ENCODE measurements around the gene RBM23. TPM values are rescaled to one million over a fixed set of nuclear protein-coding genes. Genes with fewer than 3 reads are reported as not detected.

The RBM23 gene
- total RNA-seq, 1 donor from 2014 or later: 52.4 TPM

GRCh38 chr14:22846811-22847307, 72.1 kb downstream of the RBM23 start:
- Mint-ChIP-seq H3K27ac (ENCODE audit: unreplicated experiment) (no peak overlapping the region), H3K27me3 (ENCODE audit: unreplicated experiment) (peaks cover 16% of the 10 kb centered on the region), H3K36me3 (ENCODE audit: low read depth, unreplicated experiment) (peaks cover 43% of the 10 kb centered on the region), H3K4me3 (ENCODE audit: unreplicated experiment) (no peak overlapping the region), H3K4me1 (ENCODE audit: unreplicated experiment) (peaks cover 55% of the 10 kb centered on the region), H3K9me3 (ENCODE audit: unreplicated experiment) (no peaks in the 10 kb centered on the region)
- TF ChIP-seq, protein P1, sequence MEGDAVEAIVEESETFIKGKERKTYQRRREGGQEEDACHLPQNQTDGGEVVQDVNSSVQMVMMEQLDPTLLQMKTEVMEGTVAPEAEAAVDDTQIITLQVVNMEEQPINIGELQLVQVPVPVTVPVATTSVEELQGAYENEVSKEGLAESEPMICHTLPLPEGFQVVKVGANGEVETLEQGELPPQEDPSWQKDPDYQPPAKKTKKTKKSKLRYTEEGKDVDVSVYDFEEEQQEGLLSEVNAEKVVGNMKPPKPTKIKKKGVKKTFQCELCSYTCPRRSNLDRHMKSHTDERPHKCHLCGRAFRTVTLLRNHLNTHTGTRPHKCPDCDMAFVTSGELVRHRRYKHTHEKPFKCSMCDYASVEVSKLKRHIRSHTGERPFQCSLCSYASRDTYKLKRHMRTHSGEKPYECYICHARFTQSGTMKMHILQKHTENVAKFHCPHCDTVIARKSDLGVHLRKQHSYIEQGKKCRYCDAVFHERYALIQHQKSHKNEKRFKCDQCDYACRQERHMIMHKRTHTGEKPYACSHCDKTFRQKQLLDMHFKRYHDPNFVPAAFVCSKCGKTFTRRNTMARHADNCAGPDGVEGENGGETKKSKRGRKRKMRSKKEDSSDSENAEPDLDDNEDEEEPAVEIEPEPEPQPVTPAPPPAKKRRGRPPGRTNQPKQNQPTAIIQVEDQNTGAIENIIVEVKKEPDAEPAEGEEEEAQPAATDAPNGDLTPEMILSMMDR (IDR thresholded peaks at IDR 0.05; ENCODE audit: unreplicated experiment): no peak
- DNase-seq (ENCODE audit: low spot score): no peak

DNA sequence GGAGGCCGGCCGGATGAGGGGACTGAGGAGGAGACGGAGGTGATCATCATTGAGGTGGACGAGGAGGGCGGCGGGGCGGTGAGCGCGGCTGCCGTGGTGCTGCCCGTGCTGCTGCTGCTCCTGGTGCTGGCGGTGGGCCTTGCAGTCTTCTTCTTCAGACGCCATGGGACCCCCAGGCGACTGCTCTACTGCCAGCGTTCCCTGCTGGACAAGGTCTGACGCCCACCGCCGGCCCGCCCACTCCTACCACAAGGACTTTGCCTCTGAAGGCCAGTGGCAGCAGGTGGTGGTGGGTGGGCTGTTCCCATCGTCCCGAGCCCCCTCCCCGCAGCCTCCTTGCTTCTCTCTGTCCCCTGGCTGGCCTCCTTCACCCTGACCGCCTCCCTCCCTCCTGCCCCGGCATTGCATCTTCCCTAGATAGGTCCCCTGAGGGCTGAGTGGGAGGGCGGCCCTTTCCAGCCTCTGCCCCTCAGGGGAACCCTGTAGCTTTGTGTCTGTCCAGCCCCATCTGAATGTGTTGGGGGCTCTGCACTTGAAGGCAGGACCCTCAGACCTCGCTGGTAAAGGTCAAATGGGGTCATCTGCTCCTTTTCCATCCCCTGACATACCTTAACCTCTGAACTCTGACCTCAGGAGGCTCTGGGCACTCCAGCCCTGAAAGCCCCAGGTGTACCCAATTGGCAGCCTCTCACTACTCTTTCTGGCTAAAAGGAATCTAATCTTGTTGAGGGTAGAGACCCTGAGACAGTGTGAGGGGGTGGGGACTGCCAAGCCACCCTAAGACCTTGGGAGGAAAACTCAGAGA, 72.9 kb downstream of the RBM23 start:
- TF ChIP-seq, protein P1 (IDR thresholded peaks at IDR 0.05; ENCODE audit: unreplicated experiment): no peak
- no peak for DNase-seq (ENCODE audit: low spot score)

DNA sequence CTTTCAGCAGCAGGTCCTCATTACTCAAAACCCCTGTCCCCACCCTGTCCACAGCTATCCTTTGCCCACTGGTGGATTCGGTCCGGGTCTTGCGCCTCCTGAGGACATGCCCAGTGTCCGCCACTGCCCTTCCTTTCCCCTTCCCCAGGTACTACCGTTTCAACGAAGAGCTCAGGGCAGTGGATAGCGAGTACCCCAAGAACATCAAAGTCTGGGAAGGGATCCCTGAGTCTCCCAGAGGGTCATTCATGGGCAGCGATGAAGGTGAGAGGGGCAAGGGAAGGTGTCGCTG, 73.9 kb downstream of the RBM23 start:
- Mint-ChIP-seq H3K4me3 (ENCODE audit: unreplicated experiment) (no peak overlapping the region), H3K27me3 (ENCODE audit: unreplicated experiment) (peaks cover 16% of the 10 kb centered on the region), H3K27ac (ENCODE audit: unreplicated experiment) (no peak overlapping the region), H3K9me3 (ENCODE audit: unreplicated experiment) (no peaks in the 10 kb centered on the region), H3K36me3 (ENCODE audit: low read depth, unreplicated experiment) (peaks cover 53% of the 10 kb centered on the region), H3K4me1 (ENCODE audit: unreplicated experiment) (peaks cover 57% of the 10 kb centered on the region)
- no peak for DNase-seq (ENCODE audit: low spot score)
- TF ChIP-seq, protein P1 (IDR thresholded peaks at IDR 0.05; ENCODE audit: unreplicated experiment): no peak

More for the DNA sequence above, 72.9 kb downstream of the RBM23 start:
- Mint-ChIP-seq H3K27me3 (ENCODE audit: unreplicated experiment) (peaks cover 16% of the 10 kb centered on the region), H3K4me1 (ENCODE audit: unreplicated experiment) (peaks cover 52% of the 10 kb centered on the region), H3K4me3 (ENCODE audit: unreplicated experiment) (no peak overlapping the region), H3K27ac (ENCODE audit: unreplicated experiment) (peak overlapping the region; percentile 31), H3K36me3 (ENCODE audit: low read depth, unreplicated experiment) (peaks cover 49% of the 10 kb centered on the region), H3K9me3 (ENCODE audit: unreplicated experiment) (no peaks in the 10 kb centered on the region)

- peaks cover 53% of the 10 kb centered on the region for H3K36me3 Mint-ChIP-seq (ENCODE audit: low read depth, unreplicated experiment)
- no peak for DNase-seq (ENCODE audit: low spot score)
- no peaks in the 10 kb centered on the region for H3K9me3 Mint-ChIP-seq (ENCODE audit: unreplicated experiment)
- peaks cover 62% of the 10 kb centered on the region for H3K4me1 Mint-ChIP-seq (ENCODE audit: unreplicated experiment)
- TF ChIP-seq, protein P1 (IDR thresholded peaks at IDR 0.05; ENCODE audit: unreplicated experiment): no peak
- H3K27ac Mint-ChIP-seq (ENCODE audit: unreplicated experiment): no peak overlapping the region
- H3K4me3 Mint-ChIP-seq (ENCODE audit: unreplicated experiment): no peak overlapping the region
- H3K27me3 Mint-ChIP-seq (ENCODE audit: unreplicated experiment): peaks cover 15% of the 10 kb centered on the region
These were observed 74.5 kb downstream of the RBM23 start for GRCh38 chr14:22844221-22845102.

Other genes with a start within 250 kb of the RBM23 start
- 168 TPM for gene OXA1L, start 152.5 kb downstream of the RBM23 start, total RNA-seq (ENCODE audit: unreplicated experiment)
- gene SLC7A7, start 103.7 kb downstream of the RBM23 start, total RNA-seq (ENCODE audit: unreplicated experiment): 15.0 TPM
- 126 TPM for gene MRPL52, start 89.3 kb downstream of the RBM23 start, total RNA-seq (ENCODE audit: unreplicated experiment)
- 819 TPM for gene MMP14, start 82.6 kb downstream of the RBM23 start, total RNA-seq (ENCODE audit: unreplicated experiment)
- 105 TPM for gene LRP10, start 47.4 kb downstream of the RBM23 start, total RNA-seq (ENCODE audit: unreplicated experiment)
- gene REM2, start 35.9 kb downstream of the RBM23 start, total RNA-seq (ENCODE audit: unreplicated experiment): 0.36 TPM
- 57.9 TPM for gene PRMT5, start 10.2 kb upstream of the RBM23 start, total RNA-seq (ENCODE audit: unreplicated experiment)
- gene HAUS4, start 37.9 kb upstream of the RBM23 start, total RNA-seq (ENCODE audit: unreplicated experiment): 35.5 TPM
- gene AJUBA, start 63.4 kb upstream of the RBM23 start, total RNA-seq (ENCODE audit: unreplicated experiment): 7.2 TPM
- 9.0 TPM for gene C14orf93, start 91.0 kb upstream of the RBM23 start, total RNA-seq (ENCODE audit: unreplicated experiment)
- 177 TPM for gene PSMB5, start 115.8 kb upstream of the RBM23 start, total RNA-seq (ENCODE audit: unreplicated experiment)
- gene PSMB11, start 123.1 kb upstream of the RBM23 start, total RNA-seq (ENCODE audit: unreplicated experiment): not detected
- gene CDH24, start 138.4 kb upstream of the RBM23 start, total RNA-seq (ENCODE audit: unreplicated experiment): 13.6 TPM
- 226 TPM for gene ACIN1, start 176.0 kb upstream of the RBM23 start, total RNA-seq (ENCODE audit: unreplicated experiment)
- 55.2 TPM for gene C14orf119, start 176.4 kb upstream of the RBM23 start, total RNA-seq (ENCODE audit: unreplicated experiment)
- not detected for gene CIROP, start 185.8 kb upstream of the RBM23 start, total RNA-seq (ENCODE audit: unreplicated experiment)
- gene CEBPE, start 200.1 kb upstream of the RBM23 start, total RNA-seq (ENCODE audit: unreplicated experiment): not detected